Endothelial cell of umbilical vein (primary cell): ENCODE data around the gene MINPP1. TPM values are rescaled to one million over a fixed set of nuclear protein-coding genes. Genes with fewer than 3 reads are reported as not detected.
A peak's percentile ranks its signal among the peaks of the same experiment; 100 is the strongest.

ENCODE experiments used
- BruUV-seq: library from RNA; stranded (reverse); fragments of 400-500 nt; replicated peaks from 2 replicates; lab custom pipeline; 2021; lab: Mats Ljungman, UMichigan
- CTCF ChIA-PET: fragments of 300-600, 350-600 bp; sonication (Branson Sonifier 250); formaldehyde crosslinking; loops from one replicate; lab custom pipeline; 2021; ENCODE audit warnings: antibody characterized with exemption, inconsistent platforms; lab: Charles Lee
- POLR2A ChIA-PET: fragments of 300-600, 350-600 bp; sonication (Branson Sonifier 250); formaldehyde crosslinking; loops from one replicate; lab custom pipeline; 2021; ENCODE audit warnings: antibody characterized with exemption, inconsistent platforms; lab: Charles Lee
- DNase-seq: peaks from one replicate; pipeline ENCODE4 v3.0.0-alpha.2; 2011; ENCODE audit warnings: low read depth, low spot score
- FAIRE-seq: peaks from 2 replicates; lab custom pipeline; 2011; peaks lifted over from hg19 to GRCh38; lab: Jason Lieb, UNC
- H2AFZ ChIP-seq: 2 replicates; pipeline ENCODE4 v1.6.0; 2012; ENCODE audit warnings: low read depth, low read length, control low read depth, inconsistent platforms
- H3K27ac ChIP-seq: 2 replicates; pipeline ENCODE4 v1.5.1; 2011; ENCODE audit warnings: low read depth, mild to moderate bottlenecking, control low read depth, low read length, moderate library complexity; ENCODE audit not compliant: insufficient read depth
- H3K27me3 ChIP-seq, 2 experiments: 2 replicates each; pipeline versions ENCODE4 v1.6.0 to v1.6.1; 2011; ENCODE audit warnings: low read length in 2 of 2, mixed read lengths in 1 of 2; ENCODE audit not compliant: control insufficient read depth in 2 of 2, insufficient read depth in 2 of 2
- H3K36me3 ChIP-seq, 2 experiments: 2 replicates in 1 of 2; 3 replicates in 1 of 2; pipeline ENCODE4 v1.5.1; 2011; ENCODE audit warnings: low read length in 2 of 2, mild to moderate bottlenecking in 1 of 2, moderate library complexity in 1 of 2; ENCODE audit not compliant: control insufficient read depth in 2 of 2, insufficient read depth in 2 of 2; ENCODE audit errors: extremely low read depth in 1 of 2
- H3K4me1 ChIP-seq: 3 replicates; pipeline ENCODE4 v1.5.1; 2011; ENCODE audit warnings: mild to moderate bottlenecking, low read length; ENCODE audit not compliant: control insufficient read depth, insufficient read depth; ENCODE audit errors: extremely low read depth
- H3K4me2 ChIP-seq: 2 replicates; pipeline ENCODE4 v1.6.1; 2011; ENCODE audit warnings: low read length, control low read depth, mixed read lengths; ENCODE audit not compliant: insufficient read depth
- H3K4me3 ChIP-seq, 3 experiments: fragments of 200-600 bp in 1 of 3; sonication (generic), shearing (Covaris generic) in 1 of 3; replicated peaks in 1 of 3; 2 replicates each; pipeline ENCODE4 v1.5.1; 2011 to 2016; ENCODE audit warnings: control low read depth in 3 of 3, low read length in 3 of 3, mild to moderate bottlenecking in 2 of 3, inconsistent platforms in 1 of 3, low read depth in 1 of 3, moderate library complexity in 1 of 3; ENCODE audit not compliant: insufficient read depth in 1 of 3
- H3K79me2 ChIP-seq: 2 replicates; pipeline ENCODE4 v1.6.0; 2012; ENCODE audit warnings: low read length, inconsistent platforms; ENCODE audit not compliant: control insufficient read depth, insufficient read depth
- H3K9ac ChIP-seq: replicated peaks from 2 replicates; pipeline ENCODE3; 2011; ENCODE audit warnings: low read length, control low read depth; ENCODE audit not compliant: insufficient read depth; ENCODE audit errors: extremely low read depth
- H3K9me1 ChIP-seq: replicated peaks from 3 replicates; pipeline ENCODE4 v1.6.0; 2011; ENCODE audit warnings: mild to moderate bottlenecking, low read length; ENCODE audit not compliant: control insufficient read depth, insufficient read depth; ENCODE audit errors: extremely low read depth
- H3K9me3 ChIP-seq: replicated peaks from 2 replicates; pipeline ENCODE4 v1.5.1; 2012; ENCODE audit warnings: low read length, inconsistent platforms; ENCODE audit not compliant: control insufficient read depth, insufficient read depth
- H4K20me1 ChIP-seq: replicated peaks from 2 replicates; pipeline ENCODE3; 2011; ENCODE audit warnings: mild to moderate bottlenecking, low read length; ENCODE audit not compliant: control insufficient read depth, insufficient read depth; ENCODE audit errors: extremely low read depth
- JUN ChIP-seq: IDR thresholded peaks from 2 replicates; pipeline ENCODE4 v1.6.1; 2011; ENCODE audit warnings: borderline replicate concordance, low read depth; ENCODE audit not compliant: insufficient read length, insufficient read depth
- POLR2A ChIP-seq: IDR thresholded peaks from 2 replicates; pipeline ENCODE4 v1.6.1; 2012; ENCODE audit warnings: low read depth, mild to moderate bottlenecking, control low read depth, low read length
- POLR2AphosphoS5 ChIP-seq: IDR thresholded peaks from 2 replicates; pipeline ENCODE4 v1.6.1; 2012; ENCODE audit warnings: low read depth, mild to moderate bottlenecking, control low read depth, low read length, moderate library complexity; ENCODE audit not compliant: insufficient read depth
- dilution Hi-C: fragments of 300-500 bp; cut with MboI; formaldehyde crosslinking; loops from one replicate; pipeline ENCODE4 v1.15.0; 2019; ENCODE audit warnings: low sequenced_read_pairs; ENCODE audit not compliant: extremely low pct_ligation_motif_present
- intact Hi-C: fragments of 100-400 bp; cut with micrococcal nuclease; formaldehyde crosslinking; loops from one replicate; pipeline ENCODE4 v1.10.0; 2022
- polyA plus RNA-seq, 4 experiments: library from polyadenylated mRNA; depleted of rRNA in 3 of 4; stranded (reverse) in 3 of 4; unstranded in 1 of 4; fragments of >200 nt; gene quantifications; 2 replicates each; pipeline versions ENCODE4 v1.2.1 to v1.2.3, GENCODE V29; 2011 to 2012; ENCODE audit warnings: missing spikeins in 1 of 4
- total RNA-seq: library from RNA; stranded (reverse); gene quantifications from 2 replicates; pipeline ENCODE4 v1.2.3, GENCODE V29; 2021
- TF ChIP-seq, protein P1 (sequence below), 2 donors: IDR thresholded peaks; 1 replicate in 1 of 2; 2 replicates in 1 of 2; pipeline ENCODE4 v1.5.1; 2011; ENCODE audit warnings: low read length in 2 of 2, mild to moderate bottlenecking in 2 of 2, moderate library complexity in 2 of 2, control low read depth in 1 of 2, inconsistent platforms in 1 of 2, low read depth in 1 of 2; ENCODE audit not compliant: insufficient read depth in 1 of 2; ENCODE audit errors: extremely low read depth in 1 of 2
- TF ChIP-seq, protein P2 (sequence below): IDR thresholded peaks from 2 replicates; pipeline ENCODE4 v1.6.1; 2011; ENCODE audit not compliant: insufficient read depth, insufficient read length

MINPP1 gene
- total and polyA plus RNA-seq, 2 donors (not counting 3 experiments of a cell fraction or from before 2014, with no cell fraction given), result 11.7 to 23.8 TPM

GRCh38 chr10:87505366-87506111 is 846 bp downstream of the MINPP1 start:
- FAIRE-seq (no peak), DNase-seq (peak; percentile 71)
- Histone ChIP-seq H3K9me1 (no peaks in the 10 kb centered on the region), H3K9me3 (no peaks in the 10 kb centered on the region), H3K4me3 (peak overlapping the region; percentile 56 to 87 (median 74)), H2AFZ (peak overlapping the region; percentile 93), H3K4me2 (peak overlapping the region; percentile 91), H3K79me2 (peaks cover 17% of the 10 kb centered on the region), H3K27me3 (no peaks in the 10 kb centered on the region), H3K4me1 (peaks cover 17% of the 10 kb centered on the region), H3K27ac (peak overlapping the region; percentile 1), H3K36me3 (peaks cover 0 to 7% of the 10 kb centered on the region in 2 experiments), H4K20me1 (no peaks in the 10 kb centered on the region), H3K9ac (peak overlapping the region; percentile 36)
- CTCF ChIA-PET, result interaction anchor here (0.5 to 1.5 kb wide), 3 partner anchors 14 to 301 kb away, joined by 3 to 5 read pairs (median 4); no protein-coding TSS in a partner anchor
- TF ChIP-seq, protein P1, sequence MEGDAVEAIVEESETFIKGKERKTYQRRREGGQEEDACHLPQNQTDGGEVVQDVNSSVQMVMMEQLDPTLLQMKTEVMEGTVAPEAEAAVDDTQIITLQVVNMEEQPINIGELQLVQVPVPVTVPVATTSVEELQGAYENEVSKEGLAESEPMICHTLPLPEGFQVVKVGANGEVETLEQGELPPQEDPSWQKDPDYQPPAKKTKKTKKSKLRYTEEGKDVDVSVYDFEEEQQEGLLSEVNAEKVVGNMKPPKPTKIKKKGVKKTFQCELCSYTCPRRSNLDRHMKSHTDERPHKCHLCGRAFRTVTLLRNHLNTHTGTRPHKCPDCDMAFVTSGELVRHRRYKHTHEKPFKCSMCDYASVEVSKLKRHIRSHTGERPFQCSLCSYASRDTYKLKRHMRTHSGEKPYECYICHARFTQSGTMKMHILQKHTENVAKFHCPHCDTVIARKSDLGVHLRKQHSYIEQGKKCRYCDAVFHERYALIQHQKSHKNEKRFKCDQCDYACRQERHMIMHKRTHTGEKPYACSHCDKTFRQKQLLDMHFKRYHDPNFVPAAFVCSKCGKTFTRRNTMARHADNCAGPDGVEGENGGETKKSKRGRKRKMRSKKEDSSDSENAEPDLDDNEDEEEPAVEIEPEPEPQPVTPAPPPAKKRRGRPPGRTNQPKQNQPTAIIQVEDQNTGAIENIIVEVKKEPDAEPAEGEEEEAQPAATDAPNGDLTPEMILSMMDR (IDR thresholded peaks at IDR 0.05; ENCODE audit: extremely low read depth in 1 of 2, insufficient read depth in 1 of 2, low read depth in 1 of 2, low read length in 2 of 2), result peak; percentile 29 to 78
- TF ChIP-seq POLR2AphosphoS5, result no peak
- no peak for TF ChIP-seq POLR2A
- TF ChIP-seq, protein P2, sequence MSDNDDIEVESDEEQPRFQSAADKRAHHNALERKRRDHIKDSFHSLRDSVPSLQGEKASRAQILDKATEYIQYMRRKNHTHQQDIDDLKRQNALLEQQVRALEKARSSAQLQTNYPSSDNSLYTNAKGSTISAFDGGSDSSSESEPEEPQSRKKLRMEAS, result no peak
- no peak for TF ChIP-seq JUN
- POLR2A ChIA-PET, result no interaction called here
- intact Hi-C loops (loop anchor here (10.0 kb wide), 1 partner anchor 291 kb away; no protein-coding TSS in a partner anchor), dilution Hi-C loops (no loop called here)
- BruUV-seq, result no TSS peak
